ENCODE results near the gene GRID2. TPM values are rescaled to one million over a fixed set of nuclear protein-coding genes. Genes with fewer than 3 reads are reported as not detected.

GRID2 gene
- total RNA-seq, 1 donor from 2014 or later, result not detected

DNA sequence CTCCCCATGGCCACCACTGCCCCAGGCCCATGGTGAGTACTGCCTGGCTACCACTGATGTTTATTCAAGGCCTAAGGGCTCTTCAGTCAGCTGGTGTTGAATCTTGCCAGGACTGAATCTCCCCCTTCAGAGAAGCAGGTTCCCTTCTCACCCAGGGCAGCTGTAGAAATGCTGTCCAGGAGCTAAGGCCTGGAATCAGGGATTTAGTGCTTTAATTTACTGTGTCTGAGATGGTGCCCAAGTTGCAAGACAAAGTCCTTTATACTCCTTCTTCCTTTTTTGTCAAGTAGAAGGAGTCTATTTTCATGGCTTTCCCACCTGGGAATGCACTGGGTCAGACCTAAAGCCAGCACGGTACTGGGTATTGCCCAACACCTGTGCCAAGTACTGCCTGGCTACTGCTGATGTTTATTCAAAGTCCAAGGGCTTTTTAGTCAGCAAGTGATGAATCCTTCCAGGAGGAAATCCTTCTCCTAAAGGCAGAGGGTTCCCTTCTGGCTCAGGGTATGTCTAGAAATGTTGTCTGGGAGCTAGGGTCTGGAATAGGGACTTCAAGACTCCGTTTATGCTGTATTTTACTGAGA, 1407.2 kb downstream of the GRID2 start:
- Histone ChIP-seq H3K9me3 (no peaks in the 10 kb centered on the region), H3K4me3 (no peak overlapping the region), H3K36me3 (no peaks in the 10 kb centered on the region), H3K4me1 (no peaks in the 10 kb centered on the region), H3K27me3 (ENCODE audit: low read depth) (no peaks in the 10 kb centered on the region), H3K27ac (no peak overlapping the region)
- TF ChIP-seq, protein P1, sequence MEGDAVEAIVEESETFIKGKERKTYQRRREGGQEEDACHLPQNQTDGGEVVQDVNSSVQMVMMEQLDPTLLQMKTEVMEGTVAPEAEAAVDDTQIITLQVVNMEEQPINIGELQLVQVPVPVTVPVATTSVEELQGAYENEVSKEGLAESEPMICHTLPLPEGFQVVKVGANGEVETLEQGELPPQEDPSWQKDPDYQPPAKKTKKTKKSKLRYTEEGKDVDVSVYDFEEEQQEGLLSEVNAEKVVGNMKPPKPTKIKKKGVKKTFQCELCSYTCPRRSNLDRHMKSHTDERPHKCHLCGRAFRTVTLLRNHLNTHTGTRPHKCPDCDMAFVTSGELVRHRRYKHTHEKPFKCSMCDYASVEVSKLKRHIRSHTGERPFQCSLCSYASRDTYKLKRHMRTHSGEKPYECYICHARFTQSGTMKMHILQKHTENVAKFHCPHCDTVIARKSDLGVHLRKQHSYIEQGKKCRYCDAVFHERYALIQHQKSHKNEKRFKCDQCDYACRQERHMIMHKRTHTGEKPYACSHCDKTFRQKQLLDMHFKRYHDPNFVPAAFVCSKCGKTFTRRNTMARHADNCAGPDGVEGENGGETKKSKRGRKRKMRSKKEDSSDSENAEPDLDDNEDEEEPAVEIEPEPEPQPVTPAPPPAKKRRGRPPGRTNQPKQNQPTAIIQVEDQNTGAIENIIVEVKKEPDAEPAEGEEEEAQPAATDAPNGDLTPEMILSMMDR (IDR thresholded peaks at IDR 0.05), result no peak
- ATAC-seq (peak; percentile 91 to 92), DNase-seq (no peak)
- intact Hi-C loops (cut with DNase I), result no loop called here

DNA sequence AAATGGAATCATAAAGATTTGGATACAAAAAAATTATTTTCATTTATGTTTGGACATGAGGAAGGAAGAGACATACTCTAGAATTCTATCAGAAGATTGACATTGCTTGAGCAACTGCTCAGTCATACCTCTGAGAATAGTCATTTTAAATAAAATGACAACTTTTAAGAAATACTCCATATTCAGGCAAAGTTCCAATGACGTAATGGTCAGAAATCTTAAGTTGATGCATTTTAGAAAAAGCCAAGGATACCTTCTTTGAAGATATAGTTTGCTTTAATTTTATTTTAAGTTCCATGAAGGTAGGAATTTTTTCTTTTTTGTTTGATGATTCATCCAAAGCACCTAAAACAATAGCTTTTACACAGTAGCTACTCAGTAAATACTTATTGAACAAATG, 1414.5 kb downstream of the GRID2 start:
- intact Hi-C loops (cut with DNase I), result no loop called here
- ATAC-seq, result no peak

DNA sequence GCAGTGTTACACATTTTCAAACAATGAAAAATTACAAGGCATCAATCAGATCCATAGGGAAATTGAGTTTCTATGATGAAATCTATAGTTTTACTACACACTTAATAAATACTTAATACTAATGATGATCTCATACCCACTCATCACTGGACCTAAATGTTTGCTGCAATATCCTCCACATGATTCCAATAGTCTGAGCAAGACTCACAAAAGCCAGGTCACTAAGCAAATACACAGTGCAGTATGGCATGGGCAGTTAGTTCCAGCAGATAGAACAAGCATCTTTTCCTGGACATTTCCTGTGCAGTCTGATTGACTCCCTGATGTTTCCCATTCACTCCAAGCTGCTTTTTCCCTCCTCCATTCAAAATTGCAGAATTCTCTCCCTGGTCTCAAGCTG, 1415.8 kb downstream of the GRID2 start:
- H3K27ac ChIP-seq, result no peak overlapping the region
- no peaks in the 10 kb centered on the region for H3K4me1 ChIP-seq
- DNase-seq (no peak), ATAC-seq (no peak)
- no peaks in the 10 kb centered on the region for H3K36me3 ChIP-seq
- H3K27me3 ChIP-seq (ENCODE audit: low read depth), result no peaks in the 10 kb centered on the region
- TF ChIP-seq, protein P1 (IDR thresholded peaks at IDR 0.05), result no peak
- intact Hi-C loops (cut with DNase I), result no loop called here
- H3K4me3 ChIP-seq, result no peak overlapping the region
- H3K9me3 ChIP-seq, result no peaks in the 10 kb centered on the region

More for the DNA sequence above, 1414.5 kb downstream of the GRID2 start:
- no peak for DNase-seq
- H3K9me3 ChIP-seq, result no peaks in the 10 kb centered on the region
- no peaks in the 10 kb centered on the region for H3K27me3 ChIP-seq (ENCODE audit: low read depth)
- H3K4me3 ChIP-seq, result no peak overlapping the region
- H3K27ac ChIP-seq, result no peak overlapping the region
- H3K36me3 ChIP-seq, result no peaks in the 10 kb centered on the region
- no peaks in the 10 kb centered on the region for H3K4me1 ChIP-seq
- TF ChIP-seq, protein P1 (IDR thresholded peaks at IDR 0.05), result no peak

DNA sequence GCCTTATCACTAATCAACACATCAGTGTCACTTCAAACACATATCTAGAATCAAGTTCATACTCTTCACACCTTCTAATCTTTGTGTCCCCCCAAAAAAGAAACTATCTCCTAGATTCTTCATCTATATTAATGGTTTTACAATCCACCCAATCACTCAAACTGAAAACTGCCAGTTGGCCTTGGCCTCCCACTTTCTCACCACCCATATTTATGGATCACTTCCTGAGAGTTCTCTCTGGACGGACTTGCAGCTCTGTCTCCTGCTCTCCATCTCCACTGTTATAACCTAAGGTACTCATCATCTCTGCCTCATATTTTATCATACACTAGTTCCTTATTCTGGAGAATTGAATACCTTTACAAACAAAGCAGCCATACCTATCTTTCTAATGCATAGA, 1418.7 kb downstream of the GRID2 start:
- H3K4me3 ChIP-seq, result no peak overlapping the region
- ATAC-seq (no peak), DNase-seq (no peak)
- H3K27me3 ChIP-seq (ENCODE audit: low read depth), result no peaks in the 10 kb centered on the region
- no peaks in the 10 kb centered on the region for H3K36me3 ChIP-seq
- TF ChIP-seq, protein P1 (IDR thresholded peaks at IDR 0.05), result no peak
- intact Hi-C loops (cut with DNase I), result no loop called here
- no peak overlapping the region for H3K27ac ChIP-seq
- no peaks in the 10 kb centered on the region for H3K9me3 ChIP-seq
- H3K4me1 ChIP-seq, result no peaks in the 10 kb centered on the region

DNA sequence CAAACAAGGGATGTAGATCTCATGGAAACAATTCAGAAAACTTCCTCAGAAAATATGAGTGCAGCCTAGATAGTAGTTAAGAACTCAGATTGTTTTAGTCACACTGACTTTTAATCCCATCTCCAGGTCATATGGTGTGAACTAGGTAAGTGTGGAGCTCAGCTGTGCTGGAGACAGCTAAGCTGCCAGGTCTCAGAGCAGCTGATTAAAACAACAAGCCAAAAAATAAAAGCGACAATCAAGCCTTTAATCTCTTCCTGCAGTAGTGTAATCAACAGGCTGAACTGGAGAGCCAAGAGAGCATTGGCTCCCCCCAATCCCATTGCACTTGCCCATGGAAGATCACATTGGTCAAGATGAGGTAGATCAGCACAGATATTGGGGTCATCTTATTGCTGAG, 1426.5 kb downstream of the GRID2 start:
- no peak overlapping the region for H3K27ac ChIP-seq
- H3K36me3 ChIP-seq, result no peaks in the 10 kb centered on the region
- no peak overlapping the region for H3K4me3 ChIP-seq
- ATAC-seq, result no peak
- no peaks in the 10 kb centered on the region for H3K9me3 ChIP-seq
- DNase-seq, result no peak
- TF ChIP-seq, protein P1 (IDR thresholded peaks at IDR 0.05), result no peak
- intact Hi-C loops (cut with DNase I), result no loop called here
- no peaks in the 10 kb centered on the region for H3K27me3 ChIP-seq (ENCODE audit: low read depth)
- H3K4me1 ChIP-seq, result no peaks in the 10 kb centered on the region

All from lower lobe of right lung (tissue), 2 donors.